GM06990 (cell line): ENCODE results near the gene BATF3.

Experiments used
- DNase-seq: peaks from one replicate; pipeline ENCODE4 v3.0.0-alpha.2; 2011; ENCODE audit not compliant: insufficient read length; ENCODE audit errors: extremely low read depth
- H3K27me3 ChIP-seq: replicated peaks from 2 replicates; pipeline ENCODE4 v1.6.0; 2011; ENCODE audit warnings: low read length; ENCODE audit not compliant: control insufficient read depth, insufficient read depth
- H3K36me3 ChIP-seq: 2 replicates; pipeline ENCODE4 v1.5.1; 2011; ENCODE audit warnings: low read length; ENCODE audit not compliant: control insufficient read depth, insufficient read depth
- H3K4me3 ChIP-seq: replicated peaks from 2 replicates; pipeline ENCODE4 v1.5.1; 2011; ENCODE audit warnings: low read depth, mild to moderate bottlenecking, control low read depth, low read length
- TF ChIP-seq, protein P1 (sequence below): IDR thresholded peaks from 2 replicates; pipeline ENCODE4 v1.5.1; 2011; ENCODE audit warnings: low read length, control low read depth, mild to moderate bottlenecking, inconsistent platforms; ENCODE audit not compliant: insufficient read depth, poor library complexity, severe bottlenecking

The BATF3 gene

DNA sequence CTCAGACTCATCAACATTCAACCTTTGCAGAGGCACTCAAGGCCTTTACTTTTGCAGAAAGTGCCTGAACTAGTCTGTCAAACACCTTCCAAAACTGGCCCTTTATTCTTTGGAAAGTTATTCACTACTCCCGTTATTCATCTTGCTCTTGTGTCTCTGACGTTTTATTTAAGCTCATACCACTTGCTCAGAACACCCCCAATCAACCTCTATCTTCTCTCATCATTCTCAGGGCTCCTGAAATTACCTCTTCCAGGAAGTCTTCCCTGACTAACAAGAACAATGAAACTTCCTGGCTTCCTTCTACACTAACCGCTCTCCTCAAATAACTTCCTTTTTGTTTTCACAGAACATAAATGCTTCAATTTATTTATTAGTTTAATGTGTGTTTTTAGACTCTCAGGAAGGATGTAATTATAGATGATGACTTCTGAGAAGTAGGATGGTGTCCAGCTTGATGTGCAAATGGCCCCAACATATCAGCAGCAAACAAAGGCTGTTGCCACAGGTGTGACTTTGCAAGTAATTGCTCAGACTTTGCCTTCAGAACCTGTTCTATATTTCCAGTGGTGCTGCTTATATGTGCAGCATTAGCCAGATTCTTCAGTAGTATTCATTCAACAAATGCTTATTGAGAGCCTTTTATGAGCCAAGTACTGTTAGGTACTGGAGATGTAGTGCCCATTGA is 22.8 kb upstream of the BATF3 start:
- no peak for DNase-seq
- H3K27me3 ChIP-seq = no peaks in the 10 kb centered on the region
- no peak overlapping the region for H3K4me3 ChIP-seq
- H3K36me3 ChIP-seq = no peaks in the 10 kb centered on the region; the same call in 1 of the 2 replicates
- TF ChIP-seq, protein P1, sequence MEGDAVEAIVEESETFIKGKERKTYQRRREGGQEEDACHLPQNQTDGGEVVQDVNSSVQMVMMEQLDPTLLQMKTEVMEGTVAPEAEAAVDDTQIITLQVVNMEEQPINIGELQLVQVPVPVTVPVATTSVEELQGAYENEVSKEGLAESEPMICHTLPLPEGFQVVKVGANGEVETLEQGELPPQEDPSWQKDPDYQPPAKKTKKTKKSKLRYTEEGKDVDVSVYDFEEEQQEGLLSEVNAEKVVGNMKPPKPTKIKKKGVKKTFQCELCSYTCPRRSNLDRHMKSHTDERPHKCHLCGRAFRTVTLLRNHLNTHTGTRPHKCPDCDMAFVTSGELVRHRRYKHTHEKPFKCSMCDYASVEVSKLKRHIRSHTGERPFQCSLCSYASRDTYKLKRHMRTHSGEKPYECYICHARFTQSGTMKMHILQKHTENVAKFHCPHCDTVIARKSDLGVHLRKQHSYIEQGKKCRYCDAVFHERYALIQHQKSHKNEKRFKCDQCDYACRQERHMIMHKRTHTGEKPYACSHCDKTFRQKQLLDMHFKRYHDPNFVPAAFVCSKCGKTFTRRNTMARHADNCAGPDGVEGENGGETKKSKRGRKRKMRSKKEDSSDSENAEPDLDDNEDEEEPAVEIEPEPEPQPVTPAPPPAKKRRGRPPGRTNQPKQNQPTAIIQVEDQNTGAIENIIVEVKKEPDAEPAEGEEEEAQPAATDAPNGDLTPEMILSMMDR = no peak

DNA sequence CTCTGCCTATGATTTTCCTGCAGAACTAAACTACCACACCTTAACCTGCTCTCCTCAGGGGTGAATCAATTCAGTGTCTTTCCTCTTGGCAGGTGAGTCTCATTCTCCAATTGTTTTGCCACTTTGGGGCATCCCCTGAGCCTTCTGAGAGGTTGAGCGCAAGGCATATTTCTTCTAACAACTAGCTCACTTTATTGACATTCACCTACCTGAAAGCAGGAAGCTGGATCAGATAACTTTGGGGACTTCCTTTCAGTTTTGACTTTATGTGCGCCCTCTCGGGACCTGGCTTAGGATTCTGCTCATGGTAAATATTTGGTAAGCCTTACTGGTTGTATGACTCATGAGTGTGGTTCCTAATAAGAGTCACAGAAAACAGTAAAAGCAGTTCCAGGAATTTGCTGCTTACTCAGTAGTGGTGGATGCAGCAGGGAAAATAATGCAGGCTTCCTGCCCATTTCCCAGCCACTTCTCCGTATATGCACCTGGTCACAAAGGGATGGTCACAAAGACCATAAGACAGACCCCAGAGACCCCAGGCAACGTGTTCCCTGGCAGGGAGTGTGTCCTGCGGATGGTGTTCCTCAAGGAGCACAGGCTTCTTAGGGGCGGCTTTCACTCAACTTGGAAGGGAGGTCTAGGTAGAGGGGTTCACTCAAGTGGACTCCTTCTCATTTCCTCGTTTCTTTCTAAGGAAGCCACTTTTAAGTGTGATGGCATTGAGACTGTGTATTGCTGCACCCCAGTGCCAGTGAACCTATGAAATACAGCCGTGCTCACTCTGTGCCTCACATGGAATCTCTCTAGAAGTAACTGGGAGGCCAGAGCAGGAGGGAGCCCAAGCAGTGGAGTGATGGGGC is 22.0 kb upstream of the BATF3 start:
- no peak for DNase-seq
- no peak overlapping the region for H3K4me3 ChIP-seq
- no peaks in the 10 kb centered on the region; the same call in 1 of the 2 replicates for H3K36me3 ChIP-seq
- H3K27me3 ChIP-seq = no peaks in the 10 kb centered on the region
- TF ChIP-seq, protein P1 = no peak

DNA sequence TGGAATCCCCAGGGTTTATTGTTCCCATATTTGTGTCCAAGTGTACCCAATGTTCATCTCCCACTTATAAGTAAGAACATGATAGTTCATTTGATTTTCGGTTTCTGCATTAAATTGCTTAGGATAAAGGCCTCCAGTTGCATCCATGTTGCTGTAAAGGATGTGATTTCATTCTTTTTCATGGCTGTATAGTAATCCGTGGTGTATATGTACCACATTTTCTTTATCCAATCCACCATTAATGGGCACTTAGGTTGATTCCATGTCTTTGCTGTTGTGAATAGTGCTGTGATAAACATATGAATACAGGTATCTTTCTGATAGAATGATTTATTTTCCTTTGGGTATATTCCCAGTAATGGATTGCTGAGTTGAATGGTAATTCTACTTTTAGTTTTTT is 20.0 kb upstream of the BATF3 start:
- no peak for DNase-seq
- TF ChIP-seq, protein P1 = no peak
- no peaks in the 10 kb centered on the region for H3K27me3 ChIP-seq
- no peak overlapping the region for H3K4me3 ChIP-seq
- no peaks in the 10 kb centered on the region for H3K36me3 ChIP-seq

DNA sequence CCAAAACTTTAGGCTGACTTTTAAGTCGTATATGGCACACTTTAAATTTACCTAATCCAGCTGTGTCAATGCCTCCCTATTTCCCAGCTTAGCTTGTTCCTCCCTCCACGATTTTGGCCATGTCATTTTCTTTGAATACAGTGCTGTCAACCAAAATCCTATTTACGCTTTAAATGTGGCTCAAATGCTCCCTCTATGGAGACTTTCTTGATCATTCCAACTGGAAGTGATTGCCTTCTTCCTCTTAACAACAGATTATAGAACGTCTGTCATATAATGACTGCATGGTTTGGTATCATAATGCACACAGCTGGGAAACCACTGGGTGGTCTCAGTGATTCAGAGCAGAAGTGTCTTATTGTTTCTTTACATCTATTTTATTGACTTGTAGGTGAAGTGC is 18.9 kb upstream of the BATF3 start:
- Histone ChIP-seq H3K36me3 (no peaks in the 10 kb centered on the region), H3K4me3 (no peak overlapping the region), H3K27me3 (no peaks in the 10 kb centered on the region)
- no peak for DNase-seq
- TF ChIP-seq, protein P1 = no peak

DNA sequence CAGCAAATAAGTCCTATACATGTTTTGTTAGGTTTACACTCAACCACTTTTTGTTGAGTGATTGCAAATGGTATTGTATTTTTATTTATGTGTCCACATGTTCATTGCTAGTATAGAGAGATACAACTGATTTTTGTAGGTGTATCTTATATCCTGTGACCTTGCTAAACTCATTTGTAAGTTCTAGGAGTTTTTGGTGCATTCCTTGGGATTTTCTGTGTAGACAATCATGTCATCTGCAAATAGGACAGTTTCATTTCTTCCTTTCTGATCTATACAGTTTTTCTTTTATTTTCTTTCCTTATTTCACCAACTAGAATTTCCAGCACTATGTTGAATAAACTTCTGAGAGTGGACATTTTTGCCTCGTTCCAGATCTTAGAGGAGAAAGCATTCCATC is 16.5 kb upstream of the BATF3 start:
- no peak for DNase-seq
- Histone ChIP-seq H3K27me3 (no peaks in the 10 kb centered on the region), H3K36me3 (no peaks in the 10 kb centered on the region), H3K4me3 (no peak overlapping the region)
- TF ChIP-seq, protein P1 = no peak
